Fibroblast of upper back skin (primary cell): ENCODE data around the gene UROS.

ENCODE experiments used
- DNase-seq: peaks from one replicate; pipeline ENCODE4 v3.0.0-alpha.2; 2013

UROS gene

DNA sequence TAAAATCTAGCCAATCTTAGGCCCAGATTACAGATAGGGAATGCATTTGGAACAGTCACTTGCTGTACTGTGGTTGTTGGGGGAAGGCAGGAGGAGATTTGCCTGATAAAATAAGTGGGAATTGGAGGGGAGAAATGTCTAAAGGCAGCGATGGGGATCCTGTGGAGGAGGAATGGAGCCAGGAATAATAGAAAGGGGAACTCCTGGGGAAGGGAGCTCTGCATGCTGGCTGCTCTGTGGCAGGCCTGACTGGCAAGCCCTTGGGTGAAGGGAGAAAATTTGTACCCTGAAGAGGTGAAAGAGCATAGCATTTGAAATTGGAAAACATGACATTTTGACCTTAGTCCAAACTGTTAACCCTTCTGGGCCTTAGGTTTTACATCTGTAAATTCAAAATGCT, 61.1 kb downstream of the UROS start:
- DNase-seq, result no peak

DNA sequence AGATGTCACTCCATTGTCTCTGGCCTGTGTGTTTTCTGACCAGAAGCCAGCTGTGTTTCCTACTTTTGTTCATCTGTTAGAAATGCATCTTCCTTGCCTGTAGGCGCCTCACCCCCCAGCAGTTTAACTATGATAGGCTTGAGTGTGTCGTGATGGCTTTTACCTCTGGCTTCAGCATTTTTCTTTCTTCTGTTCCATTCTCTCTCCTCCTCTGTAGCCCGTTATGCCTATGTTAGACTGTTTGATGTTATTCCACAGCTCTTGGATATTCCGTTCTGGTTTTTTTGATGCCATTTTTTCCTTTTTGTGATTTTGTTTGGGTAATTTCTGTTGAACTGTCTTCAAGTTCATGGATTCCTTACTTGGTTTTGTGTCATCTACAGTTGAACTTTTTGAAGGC, 65.3 kb downstream of the UROS start:
- DNase-seq, result no peak

DNA sequence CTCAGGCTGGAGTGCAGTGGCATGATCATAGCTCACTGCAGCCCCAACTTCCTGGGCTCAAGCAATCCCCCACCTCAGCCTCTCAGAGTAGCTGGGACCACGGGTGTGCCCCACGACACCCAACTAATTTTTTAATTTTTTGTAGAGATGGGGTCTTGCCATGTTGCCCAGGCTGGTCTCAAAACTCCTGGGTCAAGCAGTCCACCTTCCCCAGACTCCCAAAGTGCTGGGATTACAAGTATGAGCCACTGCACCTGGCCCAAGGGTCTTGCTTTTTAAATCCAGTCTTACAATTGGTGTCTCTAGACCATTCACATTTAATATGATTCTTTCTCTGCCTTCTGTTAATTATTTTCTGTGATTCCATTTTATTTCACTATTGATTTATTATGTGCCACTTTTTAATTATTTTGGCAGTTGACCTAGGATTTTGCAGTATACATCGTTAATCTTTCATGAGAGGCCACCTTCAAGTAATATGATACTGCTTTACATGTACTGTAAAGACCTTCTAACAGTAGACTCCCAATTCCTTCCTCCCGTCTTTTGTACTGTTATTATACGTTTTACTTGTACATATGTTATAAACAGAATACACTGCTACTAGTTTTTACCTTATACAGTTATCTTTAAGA, 66.1 kb downstream of the UROS start:
- DNase-seq, result no peak

DNA sequence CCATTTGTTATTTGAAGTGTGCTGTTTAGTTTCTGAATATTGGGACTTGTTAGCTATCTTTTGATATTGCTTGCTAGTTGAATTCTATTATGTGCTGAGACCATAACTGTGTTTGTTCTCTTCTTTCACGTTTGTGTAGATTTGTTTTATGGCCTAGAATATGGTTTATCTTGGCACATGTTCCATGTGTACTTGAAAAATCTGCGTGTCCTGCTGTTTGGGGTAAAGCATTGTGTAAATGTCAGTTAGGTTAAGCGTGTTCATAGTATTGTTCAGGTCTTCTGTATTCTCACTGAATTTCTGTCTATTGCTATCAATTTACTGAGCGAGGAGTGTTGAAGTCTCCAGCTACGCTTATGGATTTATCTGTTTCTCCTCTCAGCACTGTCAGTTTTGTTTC, 66.9 kb downstream of the UROS start:
- DNase-seq, result no peak

DNA sequence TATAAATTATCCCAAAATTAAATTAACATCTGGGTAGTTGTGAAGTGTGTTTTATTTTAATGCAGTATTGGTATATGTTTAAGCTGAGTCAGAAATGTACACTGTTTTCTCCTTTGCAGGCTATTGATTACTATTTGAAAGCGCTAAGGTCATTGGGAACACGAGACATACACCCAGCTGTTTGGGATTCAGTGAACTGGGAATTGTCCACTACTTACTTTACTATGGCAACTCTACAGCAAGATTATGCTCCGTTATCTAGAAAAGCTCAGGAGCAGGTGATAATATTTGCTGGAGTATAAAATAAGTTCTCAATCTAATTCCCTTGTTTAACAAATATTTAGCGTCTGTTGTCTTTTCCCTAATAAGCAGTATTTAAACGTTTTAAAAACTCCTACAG, 75.6 kb downstream of the UROS start:
- DNase-seq, result no peak

DNA sequence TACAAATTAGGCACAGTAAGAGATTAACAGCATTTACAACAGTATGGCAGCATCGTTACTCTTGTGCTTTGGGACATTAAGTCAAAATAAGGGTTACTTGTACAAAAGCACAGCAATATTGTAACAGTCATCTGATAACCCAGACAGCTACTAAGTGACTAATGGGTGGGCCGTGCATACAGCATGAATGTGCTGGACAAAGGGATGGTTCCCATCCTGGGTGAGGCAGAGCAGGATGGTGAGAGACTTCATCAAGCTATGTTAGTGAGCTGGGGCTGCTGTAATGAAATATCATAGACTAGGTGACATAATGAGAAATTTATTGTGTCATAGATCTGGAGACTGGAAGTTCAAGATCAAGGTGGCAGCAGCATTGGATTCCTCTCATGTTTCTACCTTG, 78.1 kb downstream of the UROS start:
- no peak for DNase-seq

DNA sequence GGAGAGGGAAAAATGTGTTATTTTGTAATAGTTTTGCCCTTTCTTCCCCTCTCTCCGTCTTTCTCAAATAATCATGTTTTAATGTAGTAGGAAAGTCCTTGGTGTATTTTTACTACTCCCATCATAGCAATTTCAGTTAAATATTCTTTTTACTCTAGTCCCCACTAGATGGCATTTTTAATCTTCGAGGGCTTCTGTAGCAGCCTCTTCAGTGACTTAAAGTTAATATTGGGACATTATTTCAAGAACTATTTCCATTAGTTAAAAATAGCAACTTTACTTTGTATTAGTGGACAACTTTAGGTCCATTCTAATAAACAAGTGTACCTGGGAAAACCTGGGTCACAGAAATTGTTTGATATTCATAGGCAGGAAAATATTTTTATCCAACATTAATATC, 80.6 kb downstream of the UROS start:
- DNase-seq, result peak; percentile 2

DNA sequence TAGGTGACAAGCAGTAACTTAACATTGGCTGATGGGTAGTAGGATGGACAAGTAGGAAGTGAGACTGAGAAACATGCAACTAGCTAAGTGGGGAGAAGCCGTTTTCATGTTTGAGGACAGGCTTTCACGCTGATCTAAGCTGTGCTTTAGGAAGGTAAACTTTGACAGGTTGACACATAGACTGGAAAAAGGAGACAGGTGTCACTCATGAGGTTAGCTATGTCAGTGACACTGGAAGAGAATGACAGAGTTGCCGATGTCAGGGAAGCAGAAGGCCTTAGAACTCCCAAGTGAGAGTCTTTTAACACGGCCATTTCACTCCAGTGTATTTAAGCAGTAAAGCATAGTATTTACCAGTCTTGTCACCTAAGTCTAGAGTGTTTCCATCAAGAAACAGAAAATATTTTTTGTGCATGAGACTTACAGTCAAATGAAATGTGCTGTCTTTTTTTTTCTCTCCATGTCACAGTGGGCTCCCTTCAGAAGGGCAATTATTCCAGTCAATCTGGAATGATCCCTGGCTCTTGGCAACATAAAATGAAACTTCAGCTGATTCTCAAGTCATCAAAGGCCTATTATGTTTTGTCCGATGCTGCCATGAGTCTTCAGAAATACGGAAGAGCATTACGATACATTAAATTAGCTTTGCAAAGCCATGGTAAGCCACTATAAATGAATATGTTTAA, 82.9 kb downstream of the UROS start:
- DNase-seq, result no peak
